Activated CD8-positive, alpha-beta T cell treated with anti-CD3 and anti-CD28 coated beads, Interleukin-2, amount 10 ng/mL, durations not matched to agents 7 days and 5 days (primary cell): ENCODE measurements around the gene DOCK4. TPM values are rescaled to one million over a fixed set of nuclear protein-coding genes. Genes with fewer than 3 reads are reported as not detected.

Experiments
- ATAC-seq: fragments of 150-1000 bp; cut with Tn5 transposase; one replicate; pipeline ENCODE4 v1.10.0; 2021; ENCODE audit warnings: moderate library complexity
- CTCF ChIA-PET: fragments of 350-600 bp; sonication (Branson Sonifier 250); formaldehyde crosslinking; loops from one replicate; lab custom pipeline; 2021; ENCODE audit warnings: antibody characterized with exemption; lab: Charles Lee
- POLR2A ChIA-PET: fragments of 350-600 bp; sonication (Branson Sonifier 250); formaldehyde crosslinking; loops from one replicate; lab custom pipeline; 2021; ENCODE audit warnings: antibody characterized with exemption; lab: Charles Lee
- DNase-seq: peaks from one replicate; pipeline ENCODE4 v3.0.0-alpha.2; 2020
- H3K27ac Mint-ChIP-seq: one replicate; pipeline ENCODE4 v1.8.0; 2021; ENCODE audit warnings: mild to moderate bottlenecking, mixed read lengths
- H3K27me3 Mint-ChIP-seq: one replicate; pipeline ENCODE4 v1.8.0; 2021; ENCODE audit warnings: low read depth, mixed read lengths
- H3K36me3 Mint-ChIP-seq: one replicate; pipeline ENCODE4 v1.8.0; 2021; ENCODE audit warnings: low read depth, mixed read lengths
- H3K4me1 Mint-ChIP-seq: one replicate; pipeline ENCODE4 v1.8.0; 2021; ENCODE audit warnings: low read depth, mixed read lengths
- H3K4me3 Mint-ChIP-seq: one replicate; pipeline ENCODE4 v1.8.0; 2021; ENCODE audit warnings: mild to moderate bottlenecking, mixed read lengths
- H3K9me3 Mint-ChIP-seq: one replicate; pipeline ENCODE4 v1.8.0; 2022; ENCODE audit warnings: mixed read lengths; ENCODE audit not compliant: insufficient read depth
- total RNA-seq, 2 experiments: library from RNA; stranded (reverse); gene quantifications; one replicate each; pipeline ENCODE4 v1.2.3, GENCODE V29; 2021

DOCK4 gene
- total RNA-seq, 2 experiments from 2014 or later, result 0.10 to 0.18 TPM

GRCh38 chr7:112184455-112184854 is 21.7 kb downstream of the DOCK4 start:
- Mint-ChIP-seq H3K36me3 (no peaks in the 10 kb centered on the region), H3K27ac (no peak overlapping the region), H3K27me3 (peaks cover 12% of the 10 kb centered on the region), H3K4me3 (no peak overlapping the region), H3K9me3 (no peaks in the 10 kb centered on the region), H3K4me1 (no peaks in the 10 kb centered on the region)
- ChIA-PET CTCF (no interaction called here), POLR2A (no interaction called here)
- ATAC-seq (no peak), DNase-seq (no peak)

GRCh38 chr7:112183266-112183665 is 22.9 kb downstream of the DOCK4 start:
- no peak overlapping the region for H3K4me3 Mint-ChIP-seq
- H3K27ac Mint-ChIP-seq, result no peak overlapping the region
- peaks cover 11% of the 10 kb centered on the region for H3K27me3 Mint-ChIP-seq
- H3K36me3 Mint-ChIP-seq, result no peaks in the 10 kb centered on the region
- DNase-seq (no peak), ATAC-seq (no peak)
- ChIA-PET CTCF (no interaction called here), POLR2A (no interaction called here)
- no peaks in the 10 kb centered on the region for H3K9me3 Mint-ChIP-seq
- no peaks in the 10 kb centered on the region for H3K4me1 Mint-ChIP-seq

GRCh38 chr7:112182749-112183148 is 23.4 kb downstream of the DOCK4 start:
- ATAC-seq (no peak), DNase-seq (no peak)
- Mint-ChIP-seq H3K27me3 (peaks cover 16% of the 10 kb centered on the region), H3K27ac (no peak overlapping the region), H3K36me3 (no peaks in the 10 kb centered on the region), H3K4me1 (no peaks in the 10 kb centered on the region), H3K9me3 (no peaks in the 10 kb centered on the region), H3K4me3 (no peak overlapping the region)
- CTCF ChIA-PET, result no interaction called here
- POLR2A ChIA-PET, result no interaction called here

- CTCF ChIA-PET, result no interaction called here
These were observed 26.0 kb downstream of the DOCK4 start for GRCh38 chr7:112180223-112180622.

GRCh38 chr7:112176693-112177415 is 29.3 kb downstream of the DOCK4 start:
- peaks cover 27% of the 10 kb centered on the region for H3K27me3 Mint-ChIP-seq

More at GRCh38 chr7:112180223-112180622, 26.0 kb downstream of the DOCK4 start:
- Mint-ChIP-seq H3K4me3 (no peak overlapping the region), H3K27ac (no peak overlapping the region), H3K4me1 (no peaks in the 10 kb centered on the region), H3K9me3 (no peaks in the 10 kb centered on the region), H3K36me3 (no peaks in the 10 kb centered on the region), H3K27me3 (peaks cover 22% of the 10 kb centered on the region)
- DNase-seq, result no peak
- no peak for ATAC-seq
- POLR2A ChIA-PET, result no interaction called here

GRCh38 chr7:112176241-112176640 is 30.0 kb downstream of the DOCK4 start:
- H3K27ac Mint-ChIP-seq, result no peak overlapping the region
- peaks cover 27% of the 10 kb centered on the region for H3K27me3 Mint-ChIP-seq
- ChIA-PET CTCF (no interaction called here), POLR2A (no interaction called here)
- H3K4me3 Mint-ChIP-seq, result no peak overlapping the region
- H3K9me3 Mint-ChIP-seq, result no peaks in the 10 kb centered on the region
- no peaks in the 10 kb centered on the region for H3K4me1 Mint-ChIP-seq
- no peak for DNase-seq
- no peaks in the 10 kb centered on the region for H3K36me3 Mint-ChIP-seq
- ATAC-seq, result no peak

More at GRCh38 chr7:112176693-112177415, 29.3 kb downstream of the DOCK4 start:
- Mint-ChIP-seq H3K4me3 (no peak overlapping the region), H3K36me3 (no peaks in the 10 kb centered on the region), H3K9me3 (no peaks in the 10 kb centered on the region), H3K27ac (no peak overlapping the region), H3K4me1 (no peaks in the 10 kb centered on the region)
- DNase-seq (no peak), ATAC-seq (no peak)
- CTCF ChIA-PET, result no interaction called here
- POLR2A ChIA-PET, result no interaction called here

DNA sequence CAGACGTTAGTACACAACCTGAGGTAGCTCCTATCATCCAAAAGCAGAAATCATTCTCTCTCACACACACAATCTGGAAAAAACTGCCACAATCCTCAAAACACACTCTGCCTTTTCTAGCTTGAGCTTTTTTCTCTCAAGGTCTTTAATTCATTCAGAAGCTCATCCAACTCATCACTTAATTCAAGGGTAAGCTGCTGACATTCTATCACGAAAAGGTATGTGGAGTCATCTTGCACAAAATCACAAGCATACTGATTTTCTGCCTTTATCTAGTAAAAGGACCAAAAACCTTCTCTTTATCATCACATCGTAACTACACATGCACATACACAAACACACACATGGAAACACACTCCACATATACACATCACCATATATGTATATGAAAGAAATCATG is 32.0 kb downstream of the DOCK4 start:
- Mint-ChIP-seq H3K4me1 (no peaks in the 10 kb centered on the region), H3K9me3 (no peaks in the 10 kb centered on the region), H3K27me3 (peaks cover 25% of the 10 kb centered on the region), H3K27ac (no peak overlapping the region), H3K4me3 (no peak overlapping the region), H3K36me3 (no peaks in the 10 kb centered on the region)
- ATAC-seq, result no peak
- no peak for DNase-seq
- POLR2A ChIA-PET, result no interaction called here
- CTCF ChIA-PET, result interaction anchor here (1.0 kb wide), 1 partner anchor 31 kb away, joined by 3 read pairs; no protein-coding TSS in a partner anchor

DNA sequence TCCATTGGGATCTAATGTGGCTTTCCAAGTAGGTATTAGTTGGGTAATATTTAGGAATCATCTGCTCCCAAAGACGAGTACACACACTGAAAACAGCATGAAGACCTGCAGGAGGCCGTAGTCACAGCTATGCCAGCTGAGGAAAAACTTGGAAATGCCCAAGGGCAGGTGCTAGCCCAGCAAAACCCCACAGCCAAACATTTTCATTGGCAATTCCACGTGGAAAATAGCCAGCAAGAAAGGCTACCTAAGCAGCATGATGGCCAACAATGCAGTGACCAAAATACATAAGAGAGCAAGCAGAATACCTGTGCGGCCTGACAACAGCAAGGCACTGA is 32.7 kb downstream of the DOCK4 start:
- CTCF ChIA-PET, result interaction anchor here (1.0 kb wide), 1 partner anchor 32 kb away, joined by 3 read pairs; no protein-coding TSS in a partner anchor
- Mint-ChIP-seq H3K36me3 (no peaks in the 10 kb centered on the region), H3K27me3 (peaks cover 25% of the 10 kb centered on the region), H3K4me3 (no peak overlapping the region), H3K4me1 (no peaks in the 10 kb centered on the region), H3K9me3 (no peaks in the 10 kb centered on the region), H3K27ac (no peak overlapping the region)
- DNase-seq (no peak), ATAC-seq (no peak)
- POLR2A ChIA-PET, result no interaction called here

GRCh38 chr7:112172870-112173567 is 33.2 kb downstream of the DOCK4 start:
- no peak for DNase-seq
- POLR2A ChIA-PET, result no interaction called here
- Mint-ChIP-seq H3K4me3 (no peak overlapping the region), H3K9me3 (no peaks in the 10 kb centered on the region), H3K36me3 (no peaks in the 10 kb centered on the region), H3K27ac (no peak overlapping the region), H3K27me3 (peaks cover 21% of the 10 kb centered on the region), H3K4me1 (no peaks in the 10 kb centered on the region)
- CTCF ChIA-PET, result no interaction called here
- no peak for ATAC-seq

- no peak for DNase-seq
- H3K27ac Mint-ChIP-seq, result no peak overlapping the region
- no peaks in the 10 kb centered on the region for H3K36me3 Mint-ChIP-seq
- H3K4me3 Mint-ChIP-seq, result no peak overlapping the region
- ChIA-PET CTCF (no interaction called here), POLR2A (no interaction called here)
- H3K27me3 Mint-ChIP-seq, result peaks cover 16% of the 10 kb centered on the region
- no peak for ATAC-seq
- H3K4me1 Mint-ChIP-seq, result no peaks in the 10 kb centered on the region
- no peaks in the 10 kb centered on the region for H3K9me3 Mint-ChIP-seq
These were observed 34.5 kb downstream of the DOCK4 start for GRCh38 chr7:112171673-112172072.

- ChIA-PET CTCF (no interaction called here), POLR2A (no interaction called here)
- ATAC-seq, result no peak
- Mint-ChIP-seq H3K27me3 (peaks cover 8% of the 10 kb centered on the region), H3K27ac (no peak overlapping the region), H3K36me3 (no peaks in the 10 kb centered on the region), H3K9me3 (no peaks in the 10 kb centered on the region), H3K4me1 (no peaks in the 10 kb centered on the region), H3K4me3 (no peak overlapping the region)
- no peak for DNase-seq
These were observed 37.3 kb downstream of the DOCK4 start for GRCh38 chr7:112168915-112169314.

GRCh38 chr7:112167147-112167546 is 39.1 kb downstream of the DOCK4 start:
- Mint-ChIP-seq H3K27ac (no peak overlapping the region), H3K9me3 (no peaks in the 10 kb centered on the region), H3K4me3 (no peak overlapping the region), H3K27me3 (peaks cover 10% of the 10 kb centered on the region), H3K36me3 (no peaks in the 10 kb centered on the region), H3K4me1 (no peaks in the 10 kb centered on the region)
- DNase-seq, result no peak
- ATAC-seq, result no peak
- POLR2A ChIA-PET, result no interaction called here
- CTCF ChIA-PET, result no interaction called here
